Right ventricle myocardium inferior (tissue), 1 donor: ENCODE measurements around the gene PGA5. TPM values are rescaled to one million over a fixed set of nuclear protein-coding genes. Genes with fewer than 3 reads are reported as not detected.
"Not testable (repeated sequence)": the region's sequence is repeated elsewhere in the genome, so short reads cannot be mapped to it uniquely, and the experiment has no call there.

Experiments used
- ATAC-seq: fragments of 200-7000 bp; cut with Tn5 transposase; one replicate; pipeline ENCODE4 v1.9.1; 2020; ENCODE audit warnings: mild to moderate bottlenecking, moderate library complexity
- DNase-seq: peaks from one replicate; pipeline ENCODE4 v3.0.0; 2021; ENCODE audit errors: missing footprints
- intact Hi-C: fragments of 100-400 bp; cut with DNase I; formaldehyde crosslinking; loops from one replicate; pipeline ENCODE4 v1.11.0; 2022
- long read RNA-seq: library from polyadenylated mRNA; unstranded; transcript quantifications from one replicate; pipeline ENCODE4 v2.0.0, GENCODE V29; 2021
- total RNA-seq: library from RNA; stranded (reverse); fragmentation: NEBNext Ultra II Directional; extraction: Animal tissue kit (Norgen Biotek cat#: 25700); gene quantifications from one replicate; pipeline ENCODE4 v1.2.1, GENCODE V29; 2021
- donor health status: DM: no; HTN: yes; CAD: no; lungs with severe emphysema.

PGA5 gene
- total RNA-seq = 0.95 TPM
- long read RNA-seq, partial matches to known transcripts = 1 of 1 reads
- long read RNA-seq, other reads (novel, unspliced or antisense) = 0 of 1 reads

DNA sequence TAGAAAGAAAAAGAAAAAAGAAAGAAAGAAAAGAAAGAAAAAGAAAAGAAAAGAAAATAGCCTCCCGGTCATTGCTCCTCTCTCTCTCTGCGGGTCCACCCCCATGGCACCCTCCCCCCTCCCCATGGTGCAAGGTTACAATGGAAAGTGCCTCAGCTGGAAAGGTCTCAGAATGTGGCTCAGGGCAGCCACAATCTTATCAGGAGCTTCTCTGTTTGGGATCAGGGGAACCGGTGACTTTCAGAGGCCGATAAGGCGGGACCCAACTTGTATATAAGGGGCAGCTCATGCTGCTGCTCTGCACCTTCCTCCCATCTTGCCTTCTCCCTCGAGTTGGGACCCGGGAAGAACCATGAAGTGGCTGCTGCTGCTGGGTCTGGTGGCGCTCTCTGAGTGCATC is at the start of gene PGA5:
Gene PGA5, plus strand, starts transcription at position 301 of the 400 bp plus-strand sequence. Its CDS starts 52 bp downstream, at position 353.
- ATAC-seq, DNase-seq, intact Hi-C loops: not testable (repeated sequence)

DNA sequence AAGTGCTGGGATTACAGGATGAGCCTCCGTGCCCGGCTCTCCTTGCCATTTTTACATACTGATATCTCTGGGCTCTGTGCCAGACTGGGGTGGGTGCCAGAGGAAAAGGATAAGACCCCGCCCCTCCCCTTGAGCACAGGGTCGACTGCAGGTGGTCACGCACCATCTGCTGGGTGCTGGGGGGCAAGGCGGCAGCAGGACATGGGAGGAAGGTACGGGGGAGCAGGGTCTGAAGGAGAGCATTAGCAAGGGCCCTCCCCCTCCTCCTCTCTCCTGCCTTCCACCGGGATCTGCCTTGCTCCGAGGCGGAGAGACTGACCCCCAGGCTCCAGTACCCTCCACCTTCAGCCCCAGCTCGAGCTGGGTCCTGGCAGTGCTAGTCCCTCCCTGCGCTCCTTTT is 47.4 kb upstream of the PGA5 start:
- intact Hi-C loops = no loop called here
- no peak for DNase-seq
- no peak for ATAC-seq

DNA sequence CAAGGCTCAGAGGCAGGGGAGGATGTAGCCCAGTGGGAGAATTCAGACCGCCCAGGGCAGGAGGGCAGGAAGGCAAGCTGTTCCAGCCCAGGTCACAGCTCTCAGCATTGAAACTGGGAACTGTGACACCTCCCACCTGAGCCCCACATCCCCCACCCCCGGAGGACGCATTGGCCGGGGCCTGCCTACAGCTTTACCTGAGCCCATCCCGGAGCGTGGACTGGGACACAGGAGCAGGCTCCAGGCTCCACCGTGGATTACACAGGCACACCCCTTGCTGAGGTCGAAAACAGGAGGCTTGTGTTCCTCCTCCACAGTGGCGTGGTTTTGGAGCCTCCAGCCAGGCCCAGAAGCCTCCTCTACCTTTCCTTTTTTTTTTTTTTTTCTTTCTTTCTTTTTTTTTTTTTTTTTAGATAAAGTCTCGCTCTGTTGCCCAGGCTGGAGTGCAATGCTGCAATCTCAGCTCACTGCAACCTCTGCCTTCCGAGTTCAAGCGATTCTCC is 46.8 kb upstream of the PGA5 start:
- no peak for ATAC-seq
- intact Hi-C loops = no loop called here
- DNase-seq = no peak

DNA sequence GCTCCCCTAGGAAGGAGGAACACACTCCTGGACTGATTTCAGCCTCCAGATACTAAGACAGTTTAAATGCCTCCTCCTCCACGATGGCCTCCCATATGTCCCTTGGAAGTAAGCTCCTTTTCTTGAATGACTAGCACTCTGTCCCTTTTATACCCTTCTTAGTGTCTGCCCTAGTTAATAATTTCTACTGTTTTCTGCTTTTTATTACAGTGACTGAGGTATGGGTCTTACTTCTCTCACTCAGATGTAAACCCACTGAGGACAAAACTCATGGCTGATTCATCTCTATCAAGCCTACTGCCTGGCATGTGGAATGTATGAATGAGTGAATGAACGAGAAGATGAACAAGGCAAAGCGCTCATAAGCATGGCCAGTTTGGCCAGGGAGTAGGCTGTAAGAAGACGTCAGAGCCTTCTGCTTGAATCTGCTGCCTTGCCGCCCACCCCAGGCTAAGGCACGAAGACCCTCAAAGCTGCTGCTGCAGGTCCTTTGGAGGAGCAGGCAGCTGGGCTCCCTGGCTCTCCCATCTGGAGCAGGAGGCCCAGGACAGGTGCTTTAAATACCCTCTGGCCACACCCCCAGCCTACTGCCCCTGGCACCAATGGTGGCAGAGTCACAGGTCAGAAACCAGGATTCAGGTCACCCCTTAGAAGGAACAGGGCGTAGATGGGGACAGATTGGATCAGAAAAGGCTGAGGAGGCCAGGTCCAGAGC is 45.8 kb upstream of the PGA5 start:
- intact Hi-C loops = no loop called here
- ATAC-seq = no peak
- no peak for DNase-seq

DNA sequence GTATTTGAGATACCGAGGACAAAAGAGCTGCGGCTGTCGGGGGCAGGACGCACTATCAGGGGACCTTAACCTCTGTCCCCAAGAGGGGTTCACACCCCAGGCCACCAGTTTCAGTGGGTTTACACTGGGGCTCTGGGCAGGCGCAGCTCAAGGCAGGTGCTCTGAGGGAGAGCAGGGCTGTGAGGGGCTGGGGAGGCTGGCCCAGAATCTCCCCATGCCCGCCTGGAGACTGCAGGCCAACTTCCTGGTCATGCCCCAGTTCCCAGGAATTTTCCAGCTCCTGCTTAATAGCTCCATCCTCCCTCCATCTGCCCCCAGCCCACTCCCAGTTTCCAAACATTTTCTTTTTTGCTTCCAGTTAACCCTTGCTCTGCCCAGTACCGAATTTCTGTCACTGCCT is 45.3 kb upstream of the PGA5 start:
- ATAC-seq (no peak), DNase-seq (no peak)
- intact Hi-C loops = no loop called here

DNA sequence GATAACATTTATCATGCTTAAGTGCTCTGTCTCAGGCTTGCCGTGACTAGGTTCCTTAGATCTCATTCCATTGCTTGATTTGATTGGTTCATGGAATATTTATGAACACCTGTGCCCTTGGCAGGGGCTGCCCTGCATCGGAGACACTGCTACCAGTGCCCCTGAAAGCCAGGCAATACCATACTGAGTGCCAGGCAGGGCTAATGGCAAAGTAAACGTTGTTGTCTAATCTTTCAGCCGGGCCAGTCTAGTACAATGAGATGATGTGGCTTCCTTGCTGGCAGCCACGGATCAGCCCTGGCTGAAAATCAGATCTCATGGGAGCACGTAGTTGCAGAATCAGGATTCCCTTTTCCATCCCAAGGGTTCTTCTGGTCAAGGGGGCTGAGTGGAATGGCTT is 42.6 kb upstream of the PGA5 start:
- ATAC-seq (no peak), DNase-seq (no peak)
- intact Hi-C loops = no loop called here

DNA sequence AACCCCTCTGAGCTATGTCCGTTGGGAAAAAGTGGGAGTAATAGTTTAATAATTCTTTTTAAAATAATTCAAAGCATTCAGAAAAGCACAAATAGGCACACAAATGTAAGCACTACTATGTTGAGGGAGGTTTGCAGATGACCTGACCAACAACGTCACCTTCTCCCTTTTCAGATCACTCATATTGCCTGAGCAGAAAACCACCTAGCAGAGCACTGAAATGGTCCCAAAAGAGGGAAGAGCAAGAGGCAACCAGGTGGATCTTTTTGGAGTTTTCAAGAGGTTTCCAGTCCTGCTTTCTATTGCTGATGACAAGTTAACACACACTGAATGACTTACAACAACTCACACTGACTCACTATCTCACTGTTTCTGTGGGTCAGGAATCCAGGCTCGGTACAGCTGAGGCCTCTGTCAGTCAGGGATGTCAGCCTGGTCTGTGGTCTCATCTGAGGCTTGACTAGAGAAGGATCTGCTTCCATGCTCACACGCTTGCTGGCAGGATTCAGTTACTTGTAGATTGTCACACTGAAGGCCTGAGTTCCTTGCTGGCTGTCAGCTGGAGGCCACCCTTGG is 41.9 kb upstream of the PGA5 start:
- no peak for DNase-seq
- no peak for ATAC-seq
- intact Hi-C loops = no loop called here

DNA sequence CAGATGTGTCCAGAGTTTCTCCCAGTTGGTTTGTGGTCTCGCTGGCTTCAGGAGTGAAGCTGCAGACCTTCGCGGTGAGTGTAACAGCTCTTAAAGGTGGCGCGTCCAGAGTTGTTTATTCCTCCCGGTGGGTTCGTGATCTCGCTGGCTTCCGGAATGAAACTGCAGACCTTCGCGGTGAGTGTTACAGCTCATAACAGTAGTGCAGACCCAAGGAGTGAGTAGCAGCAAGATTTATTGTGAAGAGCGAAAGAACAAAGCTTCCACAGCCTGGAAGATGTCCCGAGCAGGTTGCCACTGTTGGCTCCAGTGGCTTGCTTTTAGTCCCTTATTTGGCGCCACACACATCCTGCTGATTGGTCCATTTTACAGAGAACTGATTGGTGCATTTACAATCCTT is 39.5 kb upstream of the PGA5 start:
- intact Hi-C loops = no loop called here
- ATAC-seq = no peak
- no peak for DNase-seq

DNA sequence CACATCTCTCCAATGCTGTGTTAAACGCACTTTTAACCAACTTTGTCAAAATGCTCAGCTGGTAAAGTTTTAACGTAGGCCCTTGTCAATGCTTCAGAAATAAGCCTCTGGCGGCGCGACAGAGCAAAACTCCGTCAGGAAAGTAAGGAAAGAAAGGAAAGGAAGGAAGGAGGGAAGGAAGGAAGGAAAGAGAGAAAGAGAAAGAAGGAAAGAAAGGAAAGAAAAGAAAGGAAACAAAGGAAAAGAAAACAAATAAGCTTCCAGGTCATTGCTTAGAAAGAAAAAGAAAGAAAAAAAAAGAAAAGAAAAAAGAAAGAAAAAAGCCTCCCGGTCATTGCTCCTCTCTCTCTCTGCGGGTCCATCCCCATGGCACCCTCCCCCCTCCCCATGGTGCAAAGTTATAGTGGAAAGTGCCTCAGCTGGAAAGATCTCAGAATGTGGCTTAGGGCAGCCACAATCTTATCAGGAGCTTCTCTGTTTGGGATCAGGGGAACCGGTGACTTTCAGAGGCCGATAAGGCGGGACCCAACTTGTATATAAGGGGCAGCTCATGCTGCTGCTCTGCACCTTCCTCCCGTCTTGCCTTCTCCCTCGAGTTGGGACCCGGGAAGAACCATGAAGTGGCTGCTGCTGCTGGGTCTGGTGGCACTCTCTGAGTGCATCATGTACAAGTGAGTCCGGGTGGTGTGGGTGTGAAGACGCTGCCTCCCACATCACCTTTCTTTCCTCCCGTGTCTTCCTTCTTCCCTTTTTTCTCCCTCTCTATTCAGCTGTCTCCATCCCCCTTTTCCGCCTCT is 37.8 kb upstream of the PGA5 start, which contains the start of gene PGA3:
Gene PGA3, plus strand, starts transcription at position 566 of the 797 bp plus-strand sequence. Its CDS starts 50 bp downstream, at position 616.
- intact Hi-C loops, ATAC-seq, DNase-seq: not testable (repeated sequence)

DNA sequence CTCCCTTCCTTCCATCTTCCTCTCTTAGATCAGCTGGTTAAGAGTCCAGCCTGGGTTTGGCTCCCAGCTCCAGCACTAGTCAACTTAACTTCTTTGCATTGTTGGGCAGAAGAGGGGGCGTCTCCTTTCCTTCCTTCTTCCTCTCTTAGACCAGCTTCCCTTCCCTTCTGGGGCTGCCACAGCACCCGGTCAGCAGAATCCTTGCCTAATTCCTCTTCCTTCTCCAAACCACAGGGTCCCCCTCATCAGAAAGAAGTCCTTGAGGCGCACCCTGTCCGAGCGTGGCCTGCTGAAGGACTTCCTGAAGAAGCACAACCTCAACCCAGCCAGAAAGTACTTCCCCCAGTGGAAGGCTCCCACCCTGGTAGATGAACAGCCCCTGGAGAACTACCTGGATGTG is 37.1 kb upstream of the PGA5 start:
- DNase-seq, intact Hi-C loops: not testable (repeated sequence)
- ATAC-seq = peak; percentile 54

DNA sequence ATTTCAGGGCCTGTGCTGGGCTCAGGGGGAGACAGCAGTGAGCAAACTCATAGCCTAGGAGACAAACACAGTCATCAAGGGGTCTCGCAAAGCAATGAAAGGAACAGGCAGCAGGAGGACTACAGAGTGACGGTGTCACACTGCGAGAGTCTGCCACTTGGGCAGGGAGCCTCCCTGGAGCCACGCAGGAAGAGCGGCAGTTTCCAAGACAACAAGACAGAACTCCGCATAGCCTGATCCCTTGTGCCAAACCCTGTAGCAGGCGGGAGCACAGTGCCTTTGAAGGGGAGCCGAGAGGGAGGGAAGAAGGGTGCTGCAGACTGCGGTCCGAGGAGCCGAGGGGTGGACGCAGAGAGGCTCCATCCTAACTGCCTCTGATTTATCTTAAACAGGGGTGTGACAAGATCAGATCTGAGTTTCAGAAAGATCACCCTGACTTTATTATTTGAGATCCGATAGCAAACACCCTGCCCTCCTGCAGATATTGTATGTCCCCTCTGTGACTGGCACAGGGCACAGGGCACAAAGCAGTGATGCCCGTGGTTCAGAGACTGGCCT is 36.4 kb upstream of the PGA5 start:
- ATAC-seq, DNase-seq, intact Hi-C loops: not testable (repeated sequence)

DNA sequence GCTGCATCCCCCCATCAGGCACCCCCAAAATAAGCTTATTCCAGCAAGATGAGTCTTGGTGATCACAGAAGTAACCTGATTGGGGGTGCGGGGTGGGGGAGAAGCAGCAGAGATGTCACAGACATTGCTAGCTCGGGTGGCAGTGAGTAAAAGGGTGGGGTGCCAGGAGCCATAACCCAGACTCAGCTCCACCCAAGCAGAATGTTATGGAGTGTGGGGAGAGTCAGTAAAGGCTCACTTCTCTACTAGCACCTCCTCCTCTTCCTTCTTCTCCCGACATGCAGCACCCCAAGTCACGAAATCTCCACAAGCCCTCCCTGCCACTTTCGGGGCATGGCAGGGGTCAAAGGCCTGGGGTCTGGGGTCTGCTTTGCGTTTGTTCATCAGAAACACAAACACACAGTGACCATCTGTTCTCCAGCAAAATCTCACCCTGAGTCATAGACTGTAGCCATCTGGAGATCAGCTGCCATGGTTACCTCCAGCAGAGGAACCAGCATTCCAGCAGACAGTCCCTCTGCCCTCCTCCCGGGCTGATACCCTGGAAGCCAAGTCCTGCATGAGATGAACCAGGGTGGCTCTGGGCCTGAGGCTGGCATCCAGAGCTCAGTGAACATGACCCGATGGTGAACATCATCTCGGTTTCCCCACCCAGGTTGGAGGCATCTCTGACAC is 33.2 kb upstream of the PGA5 start:
- intact Hi-C loops, DNase-seq, ATAC-seq: not testable (repeated sequence)

DNA sequence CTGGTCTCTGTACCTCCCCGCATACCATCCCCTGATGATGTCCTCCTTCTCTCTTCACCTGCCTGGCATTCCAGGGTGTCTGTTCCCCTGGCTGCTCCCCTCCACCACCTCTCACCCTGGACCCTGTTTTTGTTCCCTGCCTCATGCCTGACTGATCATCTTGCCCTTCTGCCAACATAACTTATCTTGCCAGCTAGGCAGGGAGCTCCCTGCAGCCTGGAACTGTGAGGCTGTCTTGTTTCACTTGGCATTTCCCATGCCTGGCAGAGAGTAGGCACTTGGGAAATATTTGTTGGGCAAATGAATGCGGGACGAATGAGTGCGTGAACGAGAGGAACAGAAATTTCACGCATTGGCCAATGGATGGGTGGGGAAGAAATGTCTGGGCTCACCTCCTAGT is 30.3 kb upstream of the PGA5 start:
- intact Hi-C loops, DNase-seq: not testable (repeated sequence)
- peak; percentile 21 for ATAC-seq

DNA sequence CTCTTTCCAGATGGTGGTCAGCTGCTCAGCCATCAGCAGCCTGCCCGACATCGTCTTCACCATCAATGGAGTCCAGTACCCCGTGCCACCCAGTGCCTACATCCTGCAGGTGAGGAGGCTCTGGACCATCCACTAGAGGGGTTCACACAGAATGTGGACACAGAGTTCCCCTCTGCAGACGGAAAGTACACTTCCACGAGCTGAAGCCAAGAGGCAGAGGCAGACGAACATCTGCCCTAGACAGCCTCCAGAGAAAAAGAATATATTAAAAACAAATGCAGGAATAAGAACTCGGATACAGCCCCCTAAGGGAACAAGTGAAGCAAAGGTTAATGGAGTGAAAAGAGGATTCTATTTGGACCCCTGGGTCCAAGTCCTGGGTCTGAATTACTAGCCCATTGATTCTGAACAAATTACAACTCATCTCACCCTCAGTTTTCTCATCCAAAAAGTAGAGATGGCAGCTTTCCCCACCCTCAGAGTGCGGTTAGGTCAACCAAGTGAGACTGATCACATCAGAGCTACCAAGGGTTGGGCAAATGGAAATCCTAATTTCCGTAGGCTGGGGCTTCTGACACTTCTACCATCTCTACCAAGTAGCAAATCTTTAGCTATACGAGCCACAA is 29.5 kb upstream of the PGA5 start:
- DNase-seq, intact Hi-C loops, ATAC-seq: not testable (repeated sequence)

DNA sequence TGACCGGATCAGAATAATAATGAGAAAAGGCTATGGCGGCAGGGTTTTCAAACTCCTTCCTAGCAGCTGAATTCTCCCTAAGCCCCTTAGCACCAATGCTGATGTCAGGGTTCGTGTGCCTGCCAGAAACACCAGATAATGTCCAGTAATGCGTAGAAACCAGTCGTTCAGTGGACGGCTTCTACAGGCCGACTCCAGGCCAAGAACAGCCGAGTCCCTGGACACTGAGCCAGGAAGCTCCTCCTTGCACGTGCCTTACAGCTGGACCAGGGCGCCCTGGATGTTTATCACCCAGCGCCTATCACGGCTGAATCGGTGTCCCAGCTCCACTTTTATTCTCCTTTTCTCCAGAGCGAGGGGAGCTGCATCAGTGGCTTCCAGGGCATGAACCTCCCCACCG is 28.8 kb upstream of the PGA5 start:
- intact Hi-C loops, DNase-seq: not testable (repeated sequence)
- peak; percentile 77 for ATAC-seq

DNA sequence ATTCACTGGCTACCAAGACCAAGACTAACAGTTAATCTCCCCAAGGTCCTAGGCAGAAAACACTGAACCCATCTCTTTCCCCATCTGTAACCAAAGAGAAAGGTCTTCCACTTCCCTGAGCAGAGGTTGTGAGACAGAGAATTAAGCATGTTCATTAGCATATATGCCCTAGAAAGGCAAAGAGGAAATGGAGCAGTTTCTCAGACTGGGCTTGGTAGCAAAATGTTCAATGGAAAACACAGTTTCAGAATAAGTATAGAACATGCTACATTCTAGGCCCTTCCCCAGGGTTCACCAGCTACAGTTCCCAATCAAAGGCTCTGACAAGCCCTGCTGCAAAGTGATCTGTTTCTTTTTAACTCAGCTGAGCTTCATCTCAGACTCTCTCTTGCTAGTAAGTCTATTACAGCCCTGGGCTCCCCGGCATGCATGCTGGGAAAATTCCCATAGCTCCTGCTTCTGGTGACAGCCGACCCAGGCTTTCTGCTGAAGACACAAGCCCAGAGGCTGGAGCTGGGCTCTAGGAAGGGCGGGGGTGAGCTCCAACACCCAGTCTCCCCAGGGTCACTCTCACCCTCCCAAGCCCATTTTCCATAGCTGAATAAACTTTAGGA is 27.2 kb upstream of the PGA5 start:
- ATAC-seq, intact Hi-C loops, DNase-seq: not testable (repeated sequence)

DNA sequence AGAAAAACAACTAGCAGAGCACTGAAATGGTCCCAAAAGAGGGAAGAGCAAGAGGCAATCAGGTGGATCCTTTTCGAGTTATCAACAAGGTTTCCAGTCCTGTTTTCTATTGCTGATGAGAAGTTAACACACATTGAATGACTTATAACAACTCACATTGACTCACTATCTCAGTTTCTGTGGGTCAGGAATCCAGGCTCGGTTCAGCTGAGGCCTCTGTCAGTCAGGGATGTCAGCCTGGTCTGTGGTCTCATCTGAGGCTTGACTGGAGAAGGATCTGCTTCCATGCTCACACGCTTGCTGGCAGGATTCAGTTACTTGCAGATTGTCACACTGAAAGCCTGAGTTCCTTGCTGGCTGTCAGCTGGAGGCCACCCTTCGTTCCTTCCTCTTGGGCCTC is 22.7 kb upstream of the PGA5 start:
- intact Hi-C loops, ATAC-seq, DNase-seq: not testable (repeated sequence)
